Esophagus squamous epithelium (tissue), 5 donors: ENCODE measurements around the gene ZFP36L1. TPM values are rescaled to one million over a fixed set of nuclear protein-coding genes. Genes with fewer than 3 reads are reported as not detected.
"Not testable (repeated sequence)": the region's sequence is repeated elsewhere in the genome, so short reads cannot be mapped to it uniquely, and the experiment has no call there.

ENCODE experiments used
- DNase-seq: peaks from one replicate; lab custom pipeline; 2025; lab: John Stamatoyannopoulos, UW
- H3K27ac ChIP-seq, 4 donors: fragments of 200-600 bp; sonication (generic); one replicate each; pipeline ENCODE4 v1.5.1; 2016 to 2019; ENCODE audit warnings: mild to moderate bottlenecking in 1 of 4
- H3K27me3 ChIP-seq, 4 donors: fragments of 200-600 bp; sonication (generic); 1 replicate in 3 of 4; 2 replicates in 1 of 4; pipeline versions ENCODE4 v1.5.1 to v1.6.0; 2017 to 2021; ENCODE audit warnings: antibody characterized with exemption in 1 of 4
- H3K36me3 ChIP-seq, 3 donors: fragments of 200-600 bp; sonication (generic); one replicate each; pipeline ENCODE4 v1.5.1; 2016 to 2019
- H3K4me1 ChIP-seq, 3 donors: fragments of 200-600 bp; sonication (generic); one replicate each; pipeline ENCODE4 v1.5.1; 2017 to 2019
- H3K4me3 ChIP-seq, 4 donors: fragments of 200-600 bp; sonication (generic); 1 replicate in 3 of 4; 2 replicates in 1 of 4; pipeline ENCODE4 v1.5.1; 2016 to 2019; ENCODE audit warnings: mild to moderate bottlenecking in 2 of 4, moderate library complexity in 1 of 4
- H3K9me3 ChIP-seq, 3 donors: fragments of 200-600 bp; sonication (generic); one replicate each; pipeline ENCODE4 v1.5.1; 2016 to 2019
- CTCF ChIP-seq, 6 experiments: fragments of 450-650 bp in 4 of 6; fragments of 200-600 bp in 2 of 6; sonication (generic) in 2 of 6; IDR thresholded peaks; one replicate each; pipeline ENCODE4 v1.5.1; 2016 to 2019; ENCODE audit warnings: antibody characterized with exemption in 6 of 6, mild to moderate bottlenecking in 4 of 6, moderate library complexity in 4 of 6
- POLR2A ChIP-seq, 4 donors: fragments of 450-650 bp; IDR thresholded peaks; one replicate each; pipeline ENCODE4 v1.6.1; 2017; ENCODE audit warnings: antibody characterized with exemption in 4 of 4, mild to moderate bottlenecking in 4 of 4, moderate library complexity in 3 of 4
- WGBS, 2 donors: methylation state at CpG; one replicate each; pipeline ENCODE4 v1.1.5; 2018; 5-methylcytosine and 5-hydroxymethylcytosine counted together
- intact Hi-C: fragments of 100-400 bp; cut with DNase I; formaldehyde crosslinking; loops from one replicate; pipeline ENCODE4 v1.15.0; 2022
- total RNA-seq, 4 donors: library from RNA; depleted of rRNA; stranded (reverse); fragments of >200 nt; gene quantifications; one replicate each; pipeline ENCODE4 v1.1.0, GENCODE V29; 2016
- donor health status: DM: yes; HTN: yes; CAD: no.

ZFP36L1 gene
- total RNA-seq, 4 donors from 2014 or later, result 75.4 to 364 (median 152) TPM

- Histone ChIP-seq H3K27me3 (no peaks in the 10 kb centered on the region), H3K36me3 (no peaks in the 10 kb centered on the region), H3K4me3 (no peak overlapping the region), H3K9me3 (no peaks in the 10 kb centered on the region), H3K4me1 (peaks cover 0 to 31% (median 6%) of the 10 kb centered on the region in 3 donors), H3K27ac (peak overlapping the region in 1 of 4 donors; percentile 39)
- TF ChIP-seq CTCF (IDR thresholded peaks at IDR 0.05) (no peak), POLR2A (IDR thresholded peaks at IDR 0.05) (no peak)
- no peak for DNase-seq
- intact Hi-C loops, result loop anchor here (10.0 kb wide), 1 partner anchor 55 kb away; no protein-coding TSS in a partner anchor
- 88 to 96% methylated on average over 6 to 7 of the region's 9 CpGs for WGBS, 2 donors
These were observed 22.8 kb downstream of the ZFP36L1 start for GRCh38 chr14:68770051-68770450.

- TF ChIP-seq POLR2A (IDR thresholded peaks at IDR 0.05) (no peak), CTCF (IDR thresholded peaks at IDR 0.05) (no peak)
- Histone ChIP-seq H3K36me3 (no peaks in the 10 kb centered on the region), H3K27me3 (no peaks in the 10 kb centered on the region), H3K4me1 (peaks cover 0 to 33% (median 8%) of the 10 kb centered on the region in 3 donors), H3K4me3 (no peak overlapping the region), H3K9me3 (no peaks in the 10 kb centered on the region), H3K27ac (no peak overlapping the region)
- 92 to 94% methylated on average over 4 to 7 of the region's 7 CpGs for WGBS, 2 donors
- intact Hi-C loops, result no loop called here
- no peak for DNase-seq
These were observed 24.6 kb downstream of the ZFP36L1 start for GRCh38 chr14:68768316-68768715.

- intact Hi-C loops, result no loop called here
- no peak for DNase-seq
- 91% methylated on average over 4 to 5 of the region's 5 CpGs for WGBS, 2 donors
- Histone ChIP-seq H3K27me3 (no peaks in the 10 kb centered on the region), H3K9me3 (no peaks in the 10 kb centered on the region), H3K4me3 (no peak overlapping the region), H3K4me1 (peaks cover 7 to 36% (median 15%) of the 10 kb centered on the region in 3 donors), H3K27ac (no peak overlapping the region), H3K36me3 (no peaks in the 10 kb centered on the region)
- TF ChIP-seq POLR2A (IDR thresholded peaks at IDR 0.05), result no peak
- no peak for TF ChIP-seq CTCF (IDR thresholded peaks at IDR 0.05)
These were observed 25.6 kb downstream of the ZFP36L1 start for GRCh38 chr14:68767248-68767645.

GRCh38 chr14:68766299-68767247 lies 26.3 kb downstream of the ZFP36L1 start:
- WGBS, 2 donors, result 62 to 78% methylated on average over 5 to 7 of the region's 7 CpGs
- H3K9me3 ChIP-seq, result no peaks in the 10 kb centered on the region
- no peak overlapping the region for H3K4me3 ChIP-seq
- H3K27ac ChIP-seq, result no peak overlapping the region
- no peaks in the 10 kb centered on the region for H3K36me3 ChIP-seq
- no peaks in the 10 kb centered on the region for H3K27me3 ChIP-seq
- no peak for TF ChIP-seq CTCF (IDR thresholded peaks at IDR 0.05)
- no peak for TF ChIP-seq POLR2A (IDR thresholded peaks at IDR 0.05)
- intact Hi-C loops, result no loop called here
- peaks cover 7 to 36% (median 15%) of the 10 kb centered on the region in 3 donors for H3K4me1 ChIP-seq
- DNase-seq, result no peak

GRCh38 chr14:68763843-68764242 lies 29.0 kb downstream of the ZFP36L1 start:
- DNase-seq, H3K36me3 ChIP-seq, H3K27me3 ChIP-seq, H3K9me3 ChIP-seq, H3K4me3 ChIP-seq, intact Hi-C loops: not testable (repeated sequence)
- Histone ChIP-seq H3K4me1 (peaks cover 7 to 48% (median 10%) of the 10 kb centered on the region in 3 donors), H3K27ac (peak overlapping the region in 1 of 4 donors; percentile 65)
- 91 to 100% methylated on average over 3 to 4 of the region's 4 CpGs for WGBS, 2 donors
